ENCODE data around the gene KLHL40.

DNA sequence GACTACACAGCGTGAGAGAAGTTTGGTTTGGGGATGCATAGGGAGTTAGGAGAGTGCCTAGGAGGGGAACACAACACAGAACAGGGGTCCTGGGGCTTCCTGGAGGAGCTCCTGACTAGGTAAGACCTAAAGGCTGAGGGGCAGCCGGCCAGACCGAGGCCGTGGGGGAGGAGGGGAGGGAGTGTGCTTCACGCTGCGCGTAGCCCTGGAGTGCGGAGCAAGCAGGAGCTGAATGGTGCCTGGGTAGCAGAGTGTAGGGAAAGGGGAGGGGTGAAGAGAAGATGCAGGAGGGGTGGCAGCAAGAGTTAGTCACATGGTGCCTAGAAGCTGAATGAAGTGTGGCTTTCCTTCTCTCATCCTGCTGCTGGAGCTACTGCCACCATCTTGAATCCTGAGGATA lies 49.7 kb downstream of the KLHL40 start:
- TF ChIP-seq, protein P1, sequence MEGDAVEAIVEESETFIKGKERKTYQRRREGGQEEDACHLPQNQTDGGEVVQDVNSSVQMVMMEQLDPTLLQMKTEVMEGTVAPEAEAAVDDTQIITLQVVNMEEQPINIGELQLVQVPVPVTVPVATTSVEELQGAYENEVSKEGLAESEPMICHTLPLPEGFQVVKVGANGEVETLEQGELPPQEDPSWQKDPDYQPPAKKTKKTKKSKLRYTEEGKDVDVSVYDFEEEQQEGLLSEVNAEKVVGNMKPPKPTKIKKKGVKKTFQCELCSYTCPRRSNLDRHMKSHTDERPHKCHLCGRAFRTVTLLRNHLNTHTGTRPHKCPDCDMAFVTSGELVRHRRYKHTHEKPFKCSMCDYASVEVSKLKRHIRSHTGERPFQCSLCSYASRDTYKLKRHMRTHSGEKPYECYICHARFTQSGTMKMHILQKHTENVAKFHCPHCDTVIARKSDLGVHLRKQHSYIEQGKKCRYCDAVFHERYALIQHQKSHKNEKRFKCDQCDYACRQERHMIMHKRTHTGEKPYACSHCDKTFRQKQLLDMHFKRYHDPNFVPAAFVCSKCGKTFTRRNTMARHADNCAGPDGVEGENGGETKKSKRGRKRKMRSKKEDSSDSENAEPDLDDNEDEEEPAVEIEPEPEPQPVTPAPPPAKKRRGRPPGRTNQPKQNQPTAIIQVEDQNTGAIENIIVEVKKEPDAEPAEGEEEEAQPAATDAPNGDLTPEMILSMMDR (IDR thresholded peaks at IDR 0.05), result no peak
- TF ChIP-seq POLR2A (IDR thresholded peaks at IDR 0.05) (no peak), POLR2AphosphoS5 (IDR thresholded peaks at IDR 0.05) (no peak)

Measured in suprapubic skin (tissue), 4 donors.